LNCaP clone FGC (cell line): ENCODE measurements around the gene MRPS5.

Source experiments
- DNase-seq: peaks from one replicate; pipeline ENCODE4 v3.0.0-alpha.2; 2011; ENCODE audit warnings: low read depth
- H3K4me3 ChIP-seq: 2 replicates; pipeline ENCODE4 v1.5.1; 2011; ENCODE audit warnings: mild to moderate bottlenecking, low read depth, low read length, control low read depth
- TF ChIP-seq, protein P1 (sequence below): IDR thresholded peaks from 2 replicates; pipeline ENCODE4 v1.5.1; 2012; ENCODE audit warnings: mild to moderate bottlenecking; ENCODE audit not compliant: control insufficient read depth, insufficient read depth; ENCODE audit errors: extremely low read depth

Gene MRPS5

DNA sequence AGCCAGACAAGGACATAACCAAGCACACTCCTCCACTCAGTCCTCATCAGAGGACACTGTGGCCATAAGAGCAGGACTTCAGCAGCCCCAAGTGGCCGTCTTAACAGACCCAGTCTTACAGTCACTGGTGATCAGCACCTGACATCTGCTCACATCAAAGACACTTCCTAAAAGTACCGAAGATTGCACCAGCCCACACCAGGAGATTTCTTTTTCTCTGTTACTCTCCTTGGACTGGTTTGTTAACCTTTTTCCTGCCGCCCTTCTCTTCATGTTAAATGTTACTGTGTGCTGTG lies 44.1 kb downstream of the MRPS5 start:
- H3K4me3 ChIP-seq = no peak overlapping the region
- DNase-seq = no peak

DNA sequence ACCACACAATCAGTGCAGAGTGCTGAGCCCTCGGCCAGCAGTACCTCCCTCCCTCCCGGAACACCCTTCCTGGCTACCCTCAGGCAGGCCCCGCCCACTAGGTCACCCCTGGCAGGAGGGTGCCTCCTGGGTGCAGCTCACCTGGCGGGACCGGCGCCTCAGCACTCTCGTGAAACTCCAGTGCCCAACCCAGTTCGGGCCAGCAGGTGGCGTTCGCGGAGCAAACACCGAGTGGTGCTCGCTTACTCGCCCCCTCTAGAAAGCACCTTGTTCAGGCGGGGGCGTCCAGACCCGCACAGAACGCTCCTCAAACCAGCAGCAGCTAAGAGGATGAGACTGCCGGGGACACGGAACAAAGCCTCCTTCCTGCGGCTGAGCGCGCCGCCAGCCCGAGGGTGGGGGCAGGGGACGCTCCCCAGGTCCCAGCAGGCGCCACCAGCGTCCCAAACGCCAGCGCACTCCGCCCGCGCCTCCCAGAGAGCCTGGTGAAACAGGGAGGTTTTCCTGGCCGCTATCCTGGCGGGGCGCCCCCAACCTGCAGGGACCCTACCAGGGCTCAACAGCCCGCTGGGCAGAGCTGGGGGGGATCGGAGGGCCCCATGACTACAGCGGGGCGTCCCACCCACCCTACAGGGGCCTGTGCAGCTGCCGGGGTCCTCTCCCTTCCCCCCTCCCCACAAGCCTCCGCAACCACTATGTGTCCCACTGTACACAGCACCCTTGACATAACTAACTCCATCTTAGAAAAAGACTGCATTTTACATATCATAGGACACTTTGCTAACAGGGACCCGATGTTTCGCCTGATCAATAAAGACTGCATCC lies 44.7 kb downstream of the MRPS5 start:
- DNase-seq = peak; percentile 52
- TF ChIP-seq, protein P1, sequence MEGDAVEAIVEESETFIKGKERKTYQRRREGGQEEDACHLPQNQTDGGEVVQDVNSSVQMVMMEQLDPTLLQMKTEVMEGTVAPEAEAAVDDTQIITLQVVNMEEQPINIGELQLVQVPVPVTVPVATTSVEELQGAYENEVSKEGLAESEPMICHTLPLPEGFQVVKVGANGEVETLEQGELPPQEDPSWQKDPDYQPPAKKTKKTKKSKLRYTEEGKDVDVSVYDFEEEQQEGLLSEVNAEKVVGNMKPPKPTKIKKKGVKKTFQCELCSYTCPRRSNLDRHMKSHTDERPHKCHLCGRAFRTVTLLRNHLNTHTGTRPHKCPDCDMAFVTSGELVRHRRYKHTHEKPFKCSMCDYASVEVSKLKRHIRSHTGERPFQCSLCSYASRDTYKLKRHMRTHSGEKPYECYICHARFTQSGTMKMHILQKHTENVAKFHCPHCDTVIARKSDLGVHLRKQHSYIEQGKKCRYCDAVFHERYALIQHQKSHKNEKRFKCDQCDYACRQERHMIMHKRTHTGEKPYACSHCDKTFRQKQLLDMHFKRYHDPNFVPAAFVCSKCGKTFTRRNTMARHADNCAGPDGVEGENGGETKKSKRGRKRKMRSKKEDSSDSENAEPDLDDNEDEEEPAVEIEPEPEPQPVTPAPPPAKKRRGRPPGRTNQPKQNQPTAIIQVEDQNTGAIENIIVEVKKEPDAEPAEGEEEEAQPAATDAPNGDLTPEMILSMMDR = peak; percentile 84
- H3K4me3 ChIP-seq = peak overlapping the region; percentile 57

More for the DNA sequence above, 44.1 kb downstream of the MRPS5 start:
- TF ChIP-seq, protein P1 = peak; percentile 19; the same call in 1 of the 2 replicates

DNA sequence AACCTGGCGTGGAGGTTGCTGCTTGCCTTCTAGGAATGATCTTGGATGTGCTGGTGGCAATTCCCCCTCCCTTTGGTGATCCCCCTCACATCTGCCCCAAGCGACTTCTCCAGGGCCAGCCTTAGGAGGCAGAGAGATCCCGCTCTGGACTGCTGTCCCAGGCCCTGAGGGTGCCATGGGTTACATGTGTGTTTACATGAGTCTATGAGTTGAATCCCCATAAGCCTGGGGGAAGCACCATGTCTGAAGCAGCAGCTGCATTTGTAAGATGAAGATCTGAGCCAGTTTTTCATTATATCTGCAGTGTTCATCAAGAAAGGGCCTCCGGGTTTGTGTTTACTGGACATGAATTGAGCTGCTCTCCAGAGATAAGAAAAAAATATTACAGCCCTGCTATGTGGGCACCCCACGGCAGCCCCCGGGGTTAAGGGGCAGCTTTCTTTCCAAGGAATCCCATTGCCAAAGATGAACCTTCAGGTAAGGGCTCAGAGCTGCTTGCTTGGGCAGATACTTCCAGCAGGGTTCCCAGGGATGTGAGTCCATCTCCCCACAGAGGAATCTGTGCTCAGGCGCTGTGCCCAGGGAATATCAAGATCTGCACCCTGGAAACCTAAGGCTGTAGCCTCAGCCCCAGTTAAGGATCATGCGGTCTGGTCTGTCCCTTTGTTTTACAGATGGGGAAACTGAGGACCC lies 46.0 kb downstream of the MRPS5 start:
- no peak overlapping the region for H3K4me3 ChIP-seq
- no peak for DNase-seq
- TF ChIP-seq, protein P1 = no peak

DNA sequence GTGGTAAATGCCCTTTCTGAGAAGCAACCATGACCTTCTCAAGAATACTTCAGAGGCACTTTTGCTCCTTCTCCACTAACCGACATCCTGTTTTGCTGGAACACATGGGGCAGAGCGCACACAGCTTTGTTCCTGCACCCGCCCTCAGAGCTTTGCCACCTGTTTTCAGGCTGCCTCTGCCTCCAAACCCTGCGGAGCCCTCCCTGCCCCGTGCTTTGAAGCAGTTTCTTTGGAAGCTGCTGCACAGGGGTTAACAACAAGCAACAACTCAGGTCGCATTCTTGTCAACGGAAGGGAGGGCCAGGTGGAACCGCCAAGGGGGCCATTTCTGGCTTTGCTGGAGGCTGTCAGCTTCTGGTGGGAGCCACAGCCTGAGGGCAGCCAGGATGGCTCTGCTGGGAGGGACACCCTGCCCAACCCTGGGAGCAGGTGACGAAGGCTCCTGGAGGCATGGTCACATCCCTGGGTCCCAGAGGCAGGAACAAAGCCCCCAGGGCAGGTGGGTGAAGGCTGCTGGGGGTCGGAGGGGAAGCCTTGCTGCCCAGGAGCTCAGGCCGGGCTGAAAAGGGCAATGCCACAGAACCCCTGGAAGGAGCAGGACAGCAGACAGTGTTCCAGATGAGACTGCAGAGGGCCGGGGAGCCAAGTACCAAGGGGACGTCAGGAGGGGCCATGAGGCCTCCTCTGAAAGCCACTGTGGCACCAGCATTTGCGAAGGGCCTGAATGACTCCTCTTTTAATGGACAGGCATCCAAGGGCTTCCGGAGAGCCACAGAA lies 46.8 kb downstream of the MRPS5 start:
- no peak overlapping the region for H3K4me3 ChIP-seq
- no peak for DNase-seq
- TF ChIP-seq, protein P1 = no peak

DNA sequence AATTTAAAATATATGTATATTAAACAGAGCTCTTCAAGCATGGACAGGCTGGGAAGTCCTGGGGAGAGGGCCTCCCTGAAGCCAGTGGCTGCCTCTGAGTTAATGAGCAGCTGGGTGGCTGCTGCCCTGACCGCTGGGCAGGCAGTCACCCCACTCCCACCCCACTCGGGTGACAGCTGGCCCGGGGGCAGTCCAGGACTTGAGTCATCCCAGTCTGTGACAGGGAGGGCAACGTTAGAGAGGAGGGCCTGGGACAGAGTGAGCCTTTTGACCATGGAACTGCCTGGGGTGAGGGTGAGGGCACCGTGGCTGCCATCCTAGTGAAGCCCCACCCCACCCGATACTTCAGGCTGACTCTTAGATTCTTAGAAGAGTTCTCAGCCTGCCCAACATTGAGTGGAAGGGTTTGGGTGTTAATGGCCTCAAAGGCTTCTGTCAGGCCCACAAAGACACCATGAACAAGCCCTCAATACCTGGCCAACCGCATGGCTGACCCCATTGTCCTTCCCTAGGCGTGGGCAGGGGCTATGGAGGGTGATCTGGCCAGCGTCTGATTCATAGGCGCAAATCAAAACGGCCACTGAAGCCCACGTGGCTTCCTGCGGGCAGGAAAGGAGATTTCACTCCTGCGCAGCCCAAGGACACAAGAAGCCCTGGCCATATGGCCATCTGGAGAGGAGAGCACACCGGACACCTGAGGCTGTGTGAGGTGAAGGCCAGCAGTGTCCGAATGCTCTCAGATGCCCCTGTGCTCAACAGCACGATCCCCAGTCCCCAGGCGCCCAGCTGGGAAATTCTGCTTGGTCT lies 47.5 kb downstream of the MRPS5 start:
- TF ChIP-seq, protein P1 = no peak
- no peak overlapping the region for H3K4me3 ChIP-seq
- no peak for DNase-seq

DNA sequence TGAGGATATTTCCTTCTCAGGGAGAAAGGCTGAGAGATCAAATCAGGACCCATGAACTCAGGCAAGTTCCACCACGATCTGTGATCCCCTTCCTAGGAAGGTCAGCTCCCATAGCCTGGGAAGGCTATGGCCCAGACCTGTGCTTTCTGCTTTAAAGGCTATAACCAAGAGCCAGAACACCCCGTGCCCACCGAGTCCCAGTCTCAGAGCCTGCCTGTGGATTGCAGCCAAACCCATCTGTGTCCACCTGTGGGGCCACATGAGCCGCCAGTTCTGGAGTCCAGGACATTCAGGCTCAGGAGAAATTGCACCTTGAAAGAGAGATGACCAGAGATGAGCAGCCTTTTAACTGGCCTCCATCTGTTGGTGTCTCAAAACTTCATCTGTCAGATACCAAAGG lies 49.2 kb downstream of the MRPS5 start:
- TF ChIP-seq, protein P1 = no peak
- DNase-seq = no peak
- no peak overlapping the region for H3K4me3 ChIP-seq
